ENCODE data around the gene POP7.
A peak's percentile ranks its signal among the peaks of the same experiment; 100 is the strongest.
"Not testable (repeated sequence)": the region's sequence is repeated elsewhere in the genome, so short reads cannot be mapped to it uniquely, and the experiment has no call there.

POP7 gene

DNA sequence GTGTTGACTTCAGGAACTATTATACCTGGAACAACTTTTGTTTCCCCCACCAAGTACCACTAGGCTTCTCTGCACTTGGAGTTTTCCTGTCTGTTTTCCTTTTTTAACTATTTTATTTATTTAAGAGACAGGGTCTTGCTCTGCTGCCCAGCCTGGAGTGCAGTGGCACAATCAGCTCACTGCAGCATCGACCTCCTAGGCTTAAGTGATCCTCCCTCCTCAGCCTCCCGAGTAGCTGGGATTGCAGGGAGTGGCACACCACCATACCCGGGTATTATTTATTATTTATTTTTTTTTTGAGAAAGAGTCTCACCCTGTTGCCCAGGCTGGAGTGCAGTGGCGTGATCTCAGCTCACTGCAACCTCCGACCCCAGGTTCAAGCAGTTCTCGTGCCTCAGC, 9.8 kb upstream of the POP7 start:
- TF ChIP-seq, protein P1, sequence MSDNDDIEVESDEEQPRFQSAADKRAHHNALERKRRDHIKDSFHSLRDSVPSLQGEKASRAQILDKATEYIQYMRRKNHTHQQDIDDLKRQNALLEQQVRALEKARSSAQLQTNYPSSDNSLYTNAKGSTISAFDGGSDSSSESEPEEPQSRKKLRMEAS (IDR thresholded peaks at IDR 0.05; ENCODE audit: low read depth, low read length): no peak
- TF ChIP-seq MYC (IDR thresholded peaks at IDR 0.05; ENCODE audit: low read depth, low read length) (no peak), CTCF (IDR thresholded peaks at IDR 0.05; ENCODE audit: low read depth, low read length) (no peak), POLR2A (IDR thresholded peaks at IDR 0.05; ENCODE audit: extremely low read depth, insufficient read length) (no peak)
- no peak for DNase-seq (ENCODE audit: low read depth)
- no peak overlapping the region for H3K4me3 ChIP-seq (ENCODE audit: low read depth, low read length)

- no peak for TF ChIP-seq CTCF (IDR thresholded peaks at IDR 0.05; ENCODE audit: low read depth, low read length)
- TF ChIP-seq POLR2A (IDR thresholded peaks at IDR 0.05; ENCODE audit: extremely low read depth, insufficient read length): no peak
- TF ChIP-seq, protein P1 (IDR thresholded peaks at IDR 0.05; ENCODE audit: low read depth, low read length): no peak
- TF ChIP-seq MYC (IDR thresholded peaks at IDR 0.05; ENCODE audit: low read depth, low read length): no peak
- DNase-seq (ENCODE audit: low read depth): no peak
- no peak overlapping the region for H3K4me3 ChIP-seq (ENCODE audit: low read depth, low read length)
Measured at GRCh38 chr7:100699018-100699417, 6.9 kb upstream of the POP7 start.

DNA sequence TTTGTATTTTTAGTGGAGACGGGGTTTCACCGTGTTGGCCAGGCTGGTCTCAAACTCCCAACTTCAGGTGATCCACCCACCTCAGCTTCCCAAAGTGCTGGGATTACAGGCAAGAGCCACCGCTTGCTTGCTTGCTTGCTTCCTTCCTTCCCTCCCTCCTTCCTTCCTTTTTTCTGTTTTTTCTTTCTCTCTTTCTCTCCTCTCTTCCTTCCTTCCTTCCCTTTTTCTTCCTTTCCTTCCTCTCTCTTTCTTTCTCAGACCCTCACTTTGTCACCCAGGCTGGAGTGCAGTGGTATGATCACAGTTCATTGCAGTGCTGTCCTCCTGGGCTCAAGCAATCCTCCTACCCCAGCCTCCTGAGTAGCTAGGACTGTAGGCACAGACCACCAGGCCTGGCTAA, 4.8 kb upstream of the POP7 start:
- H3K4me3 ChIP-seq (ENCODE audit: low read depth, low read length); DNase-seq (ENCODE audit: low read depth): not testable (repeated sequence)

- TF ChIP-seq CTCF (IDR thresholded peaks at IDR 0.05; ENCODE audit: low read depth, low read length): peak; percentile 94
- no peak for TF ChIP-seq POLR2A (IDR thresholded peaks at IDR 0.05; ENCODE audit: extremely low read depth, insufficient read length)
- TF ChIP-seq, protein P1 (IDR thresholded peaks at IDR 0.05; ENCODE audit: low read depth, low read length): peak; percentile 78
- peak; percentile 78 for TF ChIP-seq MYC (IDR thresholded peaks at IDR 0.05; ENCODE audit: low read depth, low read length)
Measured at GRCh38 chr7:100705320-100705752, 585 bp upstream of the POP7 start.

GRCh38 chr7:100706672-100707311, 871 bp downstream of the POP7 start:
- DNase-seq (ENCODE audit: low read depth): no peak
- no peak for TF ChIP-seq POLR2A (IDR thresholded peaks at IDR 0.05; ENCODE audit: extremely low read depth, insufficient read length)
- no peak for TF ChIP-seq MYC (IDR thresholded peaks at IDR 0.05; ENCODE audit: low read depth, low read length)
- TF ChIP-seq, protein P1 (IDR thresholded peaks at IDR 0.05; ENCODE audit: low read depth, low read length): no peak
- no peak for TF ChIP-seq CTCF (IDR thresholded peaks at IDR 0.05; ENCODE audit: low read depth, low read length)
- H3K4me3 ChIP-seq (ENCODE audit: low read depth, low read length): peak overlapping the region; percentile 94

More at GRCh38 chr7:100705320-100705752, 585 bp upstream of the POP7 start:
- peak overlapping the region; percentile 94 for H3K4me3 ChIP-seq (ENCODE audit: low read depth, low read length)
- DNase-seq (ENCODE audit: low read depth): peak; percentile 92

- DNase-seq (ENCODE audit: low read depth): no peak
- TF ChIP-seq POLR2A (IDR thresholded peaks at IDR 0.05; ENCODE audit: extremely low read depth, insufficient read length) (no peak), MYC (IDR thresholded peaks at IDR 0.05; ENCODE audit: low read depth, low read length) (no peak), CTCF (IDR thresholded peaks at IDR 0.05; ENCODE audit: low read depth, low read length) (no peak)
- TF ChIP-seq, protein P1 (IDR thresholded peaks at IDR 0.05; ENCODE audit: low read depth, low read length): no peak
- H3K4me3 ChIP-seq (ENCODE audit: low read depth, low read length): no peak overlapping the region
Measured at GRCh38 chr7:100708395-100708794, 2.5 kb downstream of the POP7 start.

All from NB4 (cell line).